Ishikawa (cell line): ENCODE measurements around the gene MAP1B.

Source experiments
- CEBPB ChIP-seq: IDR thresholded peaks from 2 replicates; pipeline ENCODE4 v1.6.1; 2012
- CREB1 ChIP-seq: IDR thresholded peaks from 2 replicates; pipeline ENCODE4 v1.6.1; 2012; ENCODE audit warnings: low read depth
- EGR1 ChIP-seq: IDR thresholded peaks from 2 replicates; pipeline ENCODE4 v1.6.1; 2012
- EP300 ChIP-seq: IDR thresholded peaks from 2 replicates; pipeline ENCODE4 v1.6.1; 2012; ENCODE audit warnings: borderline replicate concordance
- FOXM1 ChIP-seq: IDR thresholded peaks from 2 replicates; pipeline ENCODE4 v1.6.1; 2012; ENCODE audit warnings: low read depth, borderline replicate concordance
- MAX ChIP-seq: IDR thresholded peaks from 2 replicates; pipeline ENCODE4 v1.6.1; 2012
- NFIC ChIP-seq: IDR thresholded peaks from 2 replicates; pipeline ENCODE4 v1.6.1; 2012
- RAD21 ChIP-seq: IDR thresholded peaks from 2 replicates; pipeline ENCODE4 v1.6.1; 2012; ENCODE audit warnings: low read depth
- REST ChIP-seq: IDR thresholded peaks from 2 replicates; pipeline ENCODE4 v1.6.1; 2012; ENCODE audit warnings: low read depth, mild to moderate bottlenecking
- TAF1 ChIP-seq: IDR thresholded peaks from 2 replicates; pipeline ENCODE4 v1.6.1; 2012; ENCODE audit warnings: low read depth, mild to moderate bottlenecking
- TCF12 ChIP-seq: IDR thresholded peaks from 2 replicates; pipeline ENCODE4 v1.6.1; 2012; ENCODE audit warnings: low read depth
- TEAD4 ChIP-seq: IDR thresholded peaks from 2 replicates; pipeline ENCODE4 v1.6.1; 2012
- USF1 ChIP-seq: IDR thresholded peaks from 2 replicates; pipeline ENCODE4 v1.6.1; 2012
- YY1 ChIP-seq: IDR thresholded peaks from 2 replicates; pipeline ENCODE4 v1.6.1; 2012; ENCODE audit warnings: low read depth
- ZBTB7A ChIP-seq: IDR thresholded peaks from 2 replicates; pipeline ENCODE4 v1.6.1; 2012; ENCODE audit warnings: low read depth

MAP1B gene

GRCh38 chr5:72106817-72107130, 501 bp upstream of the MAP1B start:
- TF ChIP-seq RAD21: no peak
- TF ChIP-seq REST: no peak
- TF ChIP-seq MAX: no peak
- TF ChIP-seq USF1: no peak
- no peak for TF ChIP-seq CEBPB

GRCh38 chr5:72107901-72108201, 576 bp downstream of the MAP1B start:
- TF ChIP-seq TAF1 (no peak), EGR1 (no peak), RAD21 (no peak), CEBPB (no peak), YY1 (no peak), TEAD4 (no peak), EP300 (no peak), FOXM1 (no peak), TCF12 (no peak; the same call in 1 of the 2 replicates), NFIC (no peak), CREB1 (no peak), REST (no peak)

- TF ChIP-seq ZBTB7A (peak; percentile 67; the same call in 1 of the 2 replicates), REST (peak; percentile 36; the same call in 1 of the 2 replicates), FOXM1 (no peak)
These were observed 1.2 kb downstream of the MAP1B start for GRCh38 chr5:72108202-72109061.

- TF ChIP-seq CREB1: no peak
- TF ChIP-seq TAF1: no peak
- no peak for TF ChIP-seq NFIC
- no peak for TF ChIP-seq RAD21
- TF ChIP-seq ZBTB7A: 0 out of 2 replicates have a peak, but pooled peaks have one; percentile 2
These were observed 1.8 kb downstream of the MAP1B start for GRCh38 chr5:72109062-72109411.

GRCh38 chr5:72109625-72110024, 2.4 kb downstream of the MAP1B start:
- no peak for TF ChIP-seq CEBPB
- no peak for TF ChIP-seq TCF12

- TF ChIP-seq USF1: no peak
- no peak for TF ChIP-seq TEAD4
- TF ChIP-seq ZBTB7A: no peak
- no peak for TF ChIP-seq CREB1
These were observed 3.2 kb downstream of the MAP1B start for GRCh38 chr5:72110394-72111013.
